HEK293 (cell line): ENCODE measurements around the gene HES5.

Experiments
- ELK4 ChIP-seq: IDR thresholded peaks from 2 replicates; pipeline ENCODE4 v1.6.1; 2011; ENCODE audit warnings: mild to moderate bottlenecking, low read depth, low read length, borderline replicate concordance
- KLF1 ChIP-seq: fragments of 450-650 bp; formaldehyde crosslinking; IDR thresholded peaks from 2 replicates; pipeline ENCODE4 v1.5.1; 2016; ENCODE audit warnings: missing biosample characterization, missing genetic modification characterization
- MYNN ChIP-seq: fragments of 450-650 bp; formaldehyde crosslinking; IDR thresholded peaks from 2 replicates; pipeline ENCODE4 v1.5.1; 2016; ENCODE audit warnings: missing biosample characterization, missing genetic modification characterization, borderline replicate concordance
- SALL2 ChIP-seq: fragments of 450-650 bp; formaldehyde crosslinking; IDR thresholded peaks from 2 replicates; pipeline ENCODE4 v1.5.0; 2017; ENCODE audit warnings: missing biosample characterization, mild to moderate bottlenecking, missing genetic modification characterization, borderline replicate concordance
- YY1 ChIP-seq: fragments of 450-650 bp; formaldehyde crosslinking; IDR thresholded peaks from 2 replicates; pipeline ENCODE4 v1.5.1; 2018; ENCODE audit warnings: missing biosample characterization, missing genetic modification characterization
- ZFP3 ChIP-seq: fragments of 450-650 bp; formaldehyde crosslinking; IDR thresholded peaks from 2 replicates; pipeline ENCODE4 v1.5.1; 2016; ENCODE audit warnings: low read depth, missing biosample characterization, missing genetic modification characterization
- ZNF121 ChIP-seq: fragments of 450-650 bp; formaldehyde crosslinking; IDR thresholded peaks from 2 replicates; pipeline ENCODE4 v1.5.1; 2016; ENCODE audit warnings: missing biosample characterization, missing genetic modification characterization
- ZNF335 ChIP-seq: fragments of 450-650 bp; formaldehyde crosslinking; conservative IDR thresholded peaks from 2 replicates; pipeline ENCODE4 v1.5.1; 2016; ENCODE audit warnings: missing biosample characterization, missing genetic modification characterization
- ZNF426 ChIP-seq: fragments of 450-650 bp; formaldehyde crosslinking; IDR thresholded peaks from 2 replicates; pipeline ENCODE4 v1.5.1; 2017; ENCODE audit warnings: missing biosample characterization, missing genetic modification characterization, mild to moderate bottlenecking, inconsistent platforms, moderate library complexity
- ZXDB ChIP-seq: fragments of 450-650 bp; formaldehyde crosslinking; IDR thresholded peaks from 2 replicates; pipeline ENCODE4 v1.5.1; 2016; ENCODE audit warnings: missing biosample characterization, missing genetic modification characterization
- TF ChIP-seq, protein P1 (sequence below): fragments of 450-650 bp; formaldehyde crosslinking; IDR thresholded peaks from 2 replicates; pipeline ENCODE4 v1.5.1; 2016; ENCODE audit warnings: missing biosample characterization, missing genetic modification characterization

DNA sequence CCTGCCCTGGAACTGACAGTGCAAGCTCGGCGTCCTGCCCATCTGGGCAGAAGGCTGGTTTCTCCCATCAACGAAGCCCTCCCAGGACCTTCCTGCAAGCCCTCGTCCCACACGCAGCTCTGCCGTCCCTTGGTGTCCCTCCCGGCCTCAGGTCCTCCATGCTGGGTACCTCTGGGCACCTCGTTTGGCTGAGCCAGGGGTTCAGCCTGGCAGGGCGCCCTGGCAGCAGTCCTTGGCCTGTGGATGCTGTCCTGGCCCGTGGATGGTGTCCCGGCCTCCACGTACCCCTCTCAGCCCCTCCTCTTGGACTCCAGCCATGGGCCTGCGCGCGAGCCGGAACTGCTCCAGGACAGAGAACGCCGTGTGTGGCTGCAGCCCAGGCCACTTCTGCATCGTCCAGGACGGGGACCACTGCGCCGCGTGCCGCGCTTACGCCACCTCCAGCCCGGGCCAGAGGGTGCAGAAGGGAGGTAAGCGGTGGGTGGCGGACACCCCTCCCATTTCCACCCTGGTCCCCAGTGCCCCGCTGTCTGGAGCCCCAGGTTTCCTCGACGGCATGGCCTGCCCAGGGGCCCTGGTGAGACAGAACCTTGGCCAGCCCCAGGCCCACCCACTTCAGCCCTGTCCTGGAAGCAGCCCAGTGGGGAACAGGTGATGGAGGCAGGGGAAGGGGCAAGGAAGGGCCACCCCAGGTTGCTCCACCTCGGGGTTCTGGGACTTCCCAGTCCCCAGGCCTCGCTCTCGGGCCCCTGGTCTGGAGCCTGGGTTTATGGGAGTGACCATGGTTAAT, 29.6 kb upstream of the HES5 start:
- TF ChIP-seq KLF1 (tag by site-specific recombination) (no peak), ELK4 (no peak), YY1 (tag by site-specific recombination) (no peak), SALL2 (tag by site-specific recombination) (no peak), ZXDB (tag by site-specific recombination) (no peak), ZFP3 (tag by site-specific recombination) (no peak), MYNN (tag by site-specific recombination) (no peak), ZNF335 (tag by site-specific recombination) (no peak), ZNF426 (no peak), ZNF121 (tag by site-specific recombination) (no peak)
- TF ChIP-seq, protein P1, sequence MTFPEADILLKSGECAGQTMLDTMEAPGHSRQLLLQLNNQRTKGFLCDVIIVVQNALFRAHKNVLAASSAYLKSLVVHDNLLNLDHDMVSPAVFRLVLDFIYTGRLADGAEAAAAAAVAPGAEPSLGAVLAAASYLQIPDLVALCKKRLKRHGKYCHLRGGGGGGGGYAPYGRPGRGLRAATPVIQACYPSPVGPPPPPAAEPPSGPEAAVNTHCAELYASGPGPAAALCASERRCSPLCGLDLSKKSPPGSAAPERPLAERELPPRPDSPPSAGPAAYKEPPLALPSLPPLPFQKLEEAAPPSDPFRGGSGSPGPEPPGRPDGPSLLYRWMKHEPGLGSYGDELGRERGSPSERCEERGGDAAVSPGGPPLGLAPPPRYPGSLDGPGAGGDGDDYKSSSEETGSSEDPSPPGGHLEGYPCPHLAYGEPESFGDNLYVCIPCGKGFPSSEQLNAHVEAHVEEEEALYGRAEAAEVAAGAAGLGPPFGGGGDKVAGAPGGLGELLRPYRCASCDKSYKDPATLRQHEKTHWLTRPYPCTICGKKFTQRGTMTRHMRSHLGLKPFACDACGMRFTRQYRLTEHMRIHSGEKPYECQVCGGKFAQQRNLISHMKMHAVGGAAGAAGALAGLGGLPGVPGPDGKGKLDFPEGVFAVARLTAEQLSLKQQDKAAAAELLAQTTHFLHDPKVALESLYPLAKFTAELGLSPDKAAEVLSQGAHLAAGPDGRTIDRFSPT (tag by site-specific recombination), result no peak
